Measurements from ENCODE around the gene TCERG1L. TPM values are rescaled to one million over a fixed set of nuclear protein-coding genes. Genes with fewer than 3 reads are reported as not detected.
"Not testable (repeated sequence)": the region's sequence is repeated elsewhere in the genome, so short reads cannot be mapped to it uniquely, and the experiment has no call there.

Gene TCERG1L
- total RNA-seq, 2 experiments from 2014 or later = 0.08 TPM; not detected in 1

DNA sequence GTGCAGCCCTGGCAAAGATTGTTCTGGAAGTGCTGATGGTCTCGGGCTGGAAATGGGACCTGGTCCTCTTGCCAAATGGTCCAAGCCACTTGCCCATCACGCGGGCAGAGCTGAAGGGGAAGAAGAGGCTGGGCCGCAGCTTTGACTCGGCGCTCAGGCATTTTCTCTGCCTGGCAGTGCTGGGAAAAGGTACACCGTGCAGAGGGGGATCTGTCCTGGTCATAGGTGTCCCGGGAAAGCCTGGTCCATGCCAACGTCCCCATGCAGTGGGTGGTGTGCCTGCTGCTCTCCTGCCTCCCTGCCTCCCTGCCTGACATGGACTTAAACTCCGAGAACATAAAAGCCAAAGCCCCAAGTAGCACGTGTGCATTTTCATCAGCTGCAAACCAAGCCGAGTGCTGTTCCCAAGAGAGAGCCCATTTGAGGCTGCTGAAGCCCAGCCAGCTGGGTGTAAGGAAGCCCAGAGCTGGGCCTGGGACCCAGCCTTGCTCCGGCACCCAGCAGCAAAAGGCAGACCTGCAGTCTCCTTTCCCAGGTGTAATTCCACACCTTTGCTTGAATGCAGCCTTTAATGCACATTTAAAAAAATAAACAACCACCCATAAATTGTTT, 72.7 kb downstream of the TCERG1L start:
- peaks cover 4% of the 10 kb centered on the region for H3K27me3 Mint-ChIP-seq
- no peak overlapping the region for H3K27ac Mint-ChIP-seq
- peaks cover 1% of the 10 kb centered on the region for H3K9me3 Mint-ChIP-seq
- H3K4me3 Mint-ChIP-seq = no peak overlapping the region
- no peak for DNase-seq
- H3K4me1 Mint-ChIP-seq = no peaks in the 10 kb centered on the region
- no peaks in the 10 kb centered on the region for H3K36me3 Mint-ChIP-seq

DNA sequence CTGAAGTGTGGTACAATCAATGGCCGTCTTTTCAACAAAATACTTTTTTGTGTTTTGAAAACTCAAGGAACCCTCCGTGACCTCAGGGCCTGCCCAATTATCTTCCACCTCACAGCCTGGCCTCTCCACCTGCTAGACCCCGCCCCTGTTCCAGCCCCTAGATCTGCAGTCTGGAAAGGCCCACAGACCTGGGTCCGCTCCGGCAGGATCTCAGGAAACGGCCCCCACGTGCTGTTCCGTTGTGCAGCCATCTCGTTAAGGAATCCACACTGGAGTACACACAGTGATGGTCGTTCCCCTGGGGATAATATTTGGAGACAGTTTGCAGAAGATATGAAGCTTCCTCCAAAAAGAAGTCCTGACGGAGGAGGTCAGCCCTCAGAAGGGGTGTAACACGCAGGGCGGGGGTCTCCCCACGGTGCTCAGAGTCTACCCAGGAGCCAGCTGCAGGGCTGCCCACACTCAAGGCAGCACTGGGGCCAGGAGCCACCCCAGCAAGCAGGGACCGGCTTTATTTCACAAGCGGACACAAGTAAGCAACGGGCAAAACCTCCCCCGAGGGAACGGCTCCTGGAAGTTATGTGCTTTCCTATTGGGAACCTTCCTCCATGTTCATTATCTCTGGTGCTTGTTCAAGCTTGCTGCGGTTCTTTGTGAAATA, 73.4 kb downstream of the TCERG1L start:
- no peak overlapping the region for H3K27ac Mint-ChIP-seq
- H3K36me3 Mint-ChIP-seq = no peaks in the 10 kb centered on the region
- no peak overlapping the region for H3K4me3 Mint-ChIP-seq
- peaks cover 4% of the 10 kb centered on the region for H3K27me3 Mint-ChIP-seq
- no peaks in the 10 kb centered on the region for H3K4me1 Mint-ChIP-seq
- peaks cover 2% of the 10 kb centered on the region for H3K9me3 Mint-ChIP-seq
- DNase-seq = no peak

- H3K36me3 Mint-ChIP-seq, H3K27me3 Mint-ChIP-seq, H3K9me3 Mint-ChIP-seq, DNase-seq, H3K4me1 Mint-ChIP-seq, H3K27ac Mint-ChIP-seq, H3K4me3 Mint-ChIP-seq: not testable (repeated sequence)
These were observed 76.9 kb downstream of the TCERG1L start for GRCh38 chr10:131234606-131235005.

DNA sequence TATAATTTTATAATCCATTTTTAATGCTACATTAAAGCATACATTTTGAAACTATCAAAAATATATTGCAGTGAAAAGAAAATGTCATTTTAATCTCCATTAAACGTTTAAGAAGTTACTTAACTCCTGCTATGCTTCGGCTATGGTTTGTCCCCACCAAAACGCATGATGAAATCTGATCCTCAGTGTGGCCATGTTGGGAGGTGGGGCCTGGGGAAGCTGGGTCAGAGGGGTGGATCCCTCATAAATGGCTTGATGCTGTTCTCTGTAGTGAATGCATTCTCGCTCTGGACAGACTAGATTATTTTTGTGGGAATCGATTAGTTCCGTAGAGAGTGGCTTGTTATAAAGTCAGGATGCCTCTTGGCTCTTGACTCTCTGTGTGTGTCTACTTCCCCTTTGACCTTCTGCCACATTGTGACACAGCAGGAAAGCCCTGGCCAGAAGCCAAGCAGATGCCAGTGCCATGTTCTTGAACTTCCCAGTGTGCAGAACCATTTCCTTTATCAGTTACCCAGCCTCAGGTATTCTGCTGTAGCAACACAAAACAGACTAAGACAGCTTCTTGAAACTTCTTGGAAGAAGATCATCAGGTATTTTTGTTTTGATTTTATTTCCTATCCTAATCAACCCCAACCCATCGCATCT, 77.8 kb downstream of the TCERG1L start:
- H3K4me3 Mint-ChIP-seq = no peak overlapping the region
- H3K4me1 Mint-ChIP-seq = no peaks in the 10 kb centered on the region
- no peak for DNase-seq
- H3K36me3 Mint-ChIP-seq = no peaks in the 10 kb centered on the region
- no peak overlapping the region for H3K27ac Mint-ChIP-seq
- H3K9me3 Mint-ChIP-seq = peaks cover 2% of the 10 kb centered on the region
- H3K27me3 Mint-ChIP-seq = peaks cover 2% of the 10 kb centered on the region

- Mint-ChIP-seq H3K4me3 (no peak overlapping the region), H3K9me3 (peaks cover 2% of the 10 kb centered on the region), H3K27ac (no peak overlapping the region), H3K36me3 (no peaks in the 10 kb centered on the region), H3K27me3 (no peaks in the 10 kb centered on the region), H3K4me1 (no peaks in the 10 kb centered on the region)
- no peak for DNase-seq
These were observed 79.5 kb downstream of the TCERG1L start for GRCh38 chr10:131231965-131232541.

DNA sequence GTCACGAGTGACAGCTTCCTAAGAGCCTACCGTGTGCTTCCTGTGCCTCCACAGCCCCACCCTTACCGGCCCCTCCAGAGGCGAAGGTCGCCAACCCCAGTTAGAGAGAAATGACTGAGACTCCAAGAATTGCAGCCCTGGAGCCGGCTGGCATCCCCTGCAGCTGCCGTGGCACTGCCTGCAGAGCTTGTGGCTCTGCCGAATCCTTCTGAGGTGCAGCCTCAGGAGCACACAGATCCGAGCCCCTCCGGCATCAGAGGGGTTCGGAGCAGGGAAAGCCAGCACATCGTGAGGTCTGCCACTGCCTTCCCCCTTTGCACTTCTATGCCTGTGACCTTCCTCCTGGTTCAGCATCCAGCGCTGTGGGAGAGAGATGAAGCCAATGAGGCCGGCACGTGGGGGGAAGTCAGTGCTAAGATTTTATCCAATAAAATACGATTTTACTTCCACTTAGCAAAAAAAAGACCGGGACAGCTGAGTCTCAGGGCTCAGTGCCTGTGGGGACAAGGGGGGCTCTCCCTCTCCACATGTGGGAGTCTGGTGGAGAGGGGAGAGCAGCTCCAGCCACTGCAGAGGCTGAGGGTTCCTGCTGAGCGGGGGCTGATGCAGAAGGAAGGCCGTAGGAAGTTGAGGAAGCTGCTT, 80.1 kb downstream of the TCERG1L start:
- Mint-ChIP-seq H3K4me1 (no peaks in the 10 kb centered on the region), H3K9me3 (peaks cover 2% of the 10 kb centered on the region), H3K4me3 (no peak overlapping the region), H3K36me3 (no peaks in the 10 kb centered on the region), H3K27me3 (no peaks in the 10 kb centered on the region), H3K27ac (no peak overlapping the region)
- no peak for DNase-seq

DNA sequence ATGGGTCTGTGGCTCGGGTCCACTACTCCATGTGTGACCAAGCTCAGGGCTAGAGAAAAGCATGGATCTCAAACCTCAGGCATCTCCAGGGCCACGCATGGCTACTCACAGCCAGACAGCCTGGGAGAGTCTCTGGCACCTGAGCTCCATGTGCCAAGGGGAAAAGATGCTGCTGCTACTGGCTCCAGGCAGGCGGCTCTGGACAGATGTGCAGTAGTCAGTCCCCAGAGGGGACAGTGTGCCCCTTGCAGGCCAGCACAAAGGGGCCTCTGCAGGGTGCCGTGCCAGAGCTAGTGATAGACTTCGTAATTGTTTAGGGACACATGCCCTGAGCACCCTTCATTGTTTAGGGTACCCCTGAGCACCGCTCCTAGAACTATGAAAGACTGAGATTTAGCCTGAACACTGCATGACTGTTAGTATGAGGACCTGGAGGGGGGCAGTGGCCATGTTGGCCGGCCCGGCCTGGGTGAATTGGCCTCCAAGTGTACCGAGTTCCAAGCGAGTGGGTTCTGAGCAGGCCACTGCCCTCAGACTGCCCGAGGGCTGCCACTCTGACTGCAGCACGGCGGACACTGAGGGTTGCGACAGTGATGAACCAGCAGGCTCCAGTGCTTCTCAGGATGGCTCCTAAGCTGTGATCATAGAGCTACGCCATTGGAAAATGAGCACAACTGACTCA, 80.7 kb downstream of the TCERG1L start:
- H3K9me3 Mint-ChIP-seq = peaks cover 2% of the 10 kb centered on the region

GRCh38 chr10:131230166-131230565, 81.4 kb downstream of the TCERG1L start:
- H3K4me1 Mint-ChIP-seq = no peaks in the 10 kb centered on the region
- H3K4me3 Mint-ChIP-seq = no peak overlapping the region
- H3K9me3 Mint-ChIP-seq = peaks cover 2% of the 10 kb centered on the region
- no peak for DNase-seq
- H3K27ac Mint-ChIP-seq = no peak overlapping the region
- no peaks in the 10 kb centered on the region for H3K36me3 Mint-ChIP-seq
- H3K27me3 Mint-ChIP-seq = no peaks in the 10 kb centered on the region

More for the DNA sequence above, 80.7 kb downstream of the TCERG1L start:
- H3K27me3 Mint-ChIP-seq = no peaks in the 10 kb centered on the region
- H3K4me1 Mint-ChIP-seq = no peaks in the 10 kb centered on the region
- no peaks in the 10 kb centered on the region for H3K36me3 Mint-ChIP-seq
- DNase-seq = no peak
- H3K4me3 Mint-ChIP-seq = no peak overlapping the region
- H3K27ac Mint-ChIP-seq = no peak overlapping the region

DNA sequence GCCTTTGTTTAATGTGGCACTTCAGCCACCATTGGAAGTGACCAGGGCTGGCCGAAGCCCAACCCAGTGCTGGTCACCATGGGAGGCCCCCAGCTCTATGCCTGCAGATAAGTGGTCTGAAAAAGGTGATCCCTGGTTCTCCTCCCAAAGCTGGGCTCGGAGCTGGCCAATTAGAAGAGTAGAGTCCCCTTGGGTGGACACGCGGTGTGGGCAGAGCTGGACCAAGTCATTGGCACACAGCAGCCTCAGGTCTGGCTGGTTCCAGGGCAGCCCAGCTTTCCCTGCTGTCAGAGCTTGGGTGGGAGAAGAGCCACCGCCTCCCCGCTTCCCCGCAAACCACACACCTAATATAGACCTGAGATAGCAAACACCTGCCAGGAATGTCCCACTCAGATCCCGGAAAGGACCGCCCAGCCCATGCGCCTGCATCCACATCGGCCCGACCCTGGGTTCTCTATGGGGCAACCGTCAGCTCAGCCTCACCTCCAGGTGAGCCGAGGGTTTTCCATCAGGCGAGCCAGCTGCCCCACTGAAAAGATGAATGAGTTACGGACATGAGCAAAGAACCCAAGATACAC, 84.3 kb downstream of the TCERG1L start:
- no peaks in the 10 kb centered on the region for H3K9me3 Mint-ChIP-seq
- peaks cover 3% of the 10 kb centered on the region for H3K27me3 Mint-ChIP-seq
- no peak overlapping the region for H3K27ac Mint-ChIP-seq
- H3K4me3 Mint-ChIP-seq = no peak overlapping the region
- no peaks in the 10 kb centered on the region for H3K4me1 Mint-ChIP-seq
- no peaks in the 10 kb centered on the region for H3K36me3 Mint-ChIP-seq
- no peak for DNase-seq

DNA sequence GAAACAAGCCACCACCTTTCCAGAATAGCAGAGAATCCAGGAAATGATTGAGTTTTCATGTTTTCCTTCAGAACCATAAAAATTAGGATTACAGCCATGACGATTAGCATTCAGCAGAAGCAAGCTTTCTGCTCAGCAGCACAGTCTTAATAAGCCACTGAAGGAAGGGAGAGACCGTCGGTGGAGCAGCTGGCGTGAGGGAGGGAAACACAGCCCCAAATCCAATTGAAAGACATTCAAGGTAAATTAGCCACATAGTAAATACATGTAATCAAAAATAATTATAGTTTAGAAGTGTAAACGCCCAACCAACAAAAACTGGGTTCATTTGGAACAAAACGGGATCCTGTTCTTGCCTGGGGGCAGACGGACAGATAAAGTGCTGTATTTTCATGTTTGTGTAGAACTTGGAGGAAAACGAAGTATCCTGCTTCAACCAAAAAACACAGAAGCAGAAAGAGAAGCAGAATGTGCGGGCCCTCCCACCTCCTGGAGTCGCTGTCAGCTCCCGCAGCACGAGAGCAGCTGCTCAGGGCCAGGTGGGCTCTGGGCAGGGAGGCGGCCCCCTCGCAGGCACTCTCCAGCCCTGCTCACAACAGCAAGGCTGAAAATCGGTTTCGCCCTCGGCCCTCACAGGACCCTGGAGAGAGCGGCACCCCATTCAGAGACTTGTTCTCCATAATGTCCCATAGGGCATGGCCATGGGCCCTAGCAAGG, 84.9 kb downstream of the TCERG1L start:
- H3K27ac Mint-ChIP-seq = no peak overlapping the region
- no peak for DNase-seq

DNA sequence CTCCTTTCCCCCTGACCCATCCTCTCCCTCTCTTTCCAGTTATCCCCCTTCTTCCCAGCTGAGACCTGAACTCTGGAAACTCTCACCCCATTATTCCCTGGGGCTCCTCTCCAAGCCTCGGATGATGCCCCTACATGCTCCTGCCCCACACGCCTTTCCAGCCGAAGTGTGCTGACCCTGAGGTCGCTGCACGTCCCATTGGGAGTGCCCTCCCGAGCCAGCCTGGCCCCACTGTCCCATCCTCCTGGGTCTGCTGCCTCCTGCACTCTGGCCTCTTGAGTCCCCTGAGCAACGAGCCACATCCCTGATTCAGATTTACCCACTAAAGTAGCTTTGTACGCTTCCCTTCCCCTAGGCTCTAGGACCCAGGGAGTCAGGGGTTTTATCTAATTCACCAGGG, 87.4 kb downstream of the TCERG1L start:
- H3K36me3 Mint-ChIP-seq = no peaks in the 10 kb centered on the region
- H3K9me3 Mint-ChIP-seq = no peaks in the 10 kb centered on the region
- no peaks in the 10 kb centered on the region for H3K4me1 Mint-ChIP-seq
- H3K27me3 Mint-ChIP-seq = peaks cover 3% of the 10 kb centered on the region
- H3K27ac Mint-ChIP-seq = no peak overlapping the region
- DNase-seq = no peak
- H3K4me3 Mint-ChIP-seq = no peak overlapping the region

More for the DNA sequence above, 84.9 kb downstream of the TCERG1L start:
- Mint-ChIP-seq H3K36me3 (no peaks in the 10 kb centered on the region), H3K4me3 (no peak overlapping the region), H3K4me1 (no peaks in the 10 kb centered on the region), H3K27me3 (peaks cover 3% of the 10 kb centered on the region), H3K9me3 (no peaks in the 10 kb centered on the region)

- no peak for DNase-seq
- no peak overlapping the region for H3K27ac Mint-ChIP-seq
- no peaks in the 10 kb centered on the region for H3K4me1 Mint-ChIP-seq
- H3K27me3 Mint-ChIP-seq = peaks cover 3% of the 10 kb centered on the region
- H3K4me3 Mint-ChIP-seq = no peak overlapping the region
- H3K9me3 Mint-ChIP-seq = no peaks in the 10 kb centered on the region
- H3K36me3 Mint-ChIP-seq = no peaks in the 10 kb centered on the region
These were observed 88.1 kb downstream of the TCERG1L start for GRCh38 chr10:131223422-131223821.

DNA sequence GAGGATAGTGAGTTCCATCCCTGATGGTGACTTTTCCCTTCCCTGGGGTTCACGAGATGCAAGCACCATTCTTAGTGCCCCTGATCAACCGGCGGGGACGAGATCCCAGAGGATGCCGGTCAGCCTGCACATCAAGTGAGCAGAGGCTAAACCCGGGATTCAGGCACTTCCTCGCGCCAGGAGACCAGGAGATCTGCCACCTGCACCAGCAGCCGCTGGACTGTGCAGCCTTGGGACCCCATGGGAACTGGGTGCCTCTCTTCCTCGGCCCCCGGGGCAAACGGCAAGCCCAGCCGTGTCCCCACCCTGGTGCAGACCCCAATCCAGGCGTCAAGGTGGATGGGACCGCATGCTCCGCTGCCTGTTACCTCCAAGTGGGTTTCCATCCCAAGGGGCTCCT, 88.5 kb downstream of the TCERG1L start:
- no peaks in the 10 kb centered on the region for H3K36me3 Mint-ChIP-seq
- H3K27ac Mint-ChIP-seq = no peak overlapping the region
- H3K9me3 Mint-ChIP-seq = no peaks in the 10 kb centered on the region
- H3K4me3 Mint-ChIP-seq = no peak overlapping the region
- no peaks in the 10 kb centered on the region for H3K4me1 Mint-ChIP-seq
- DNase-seq = no peak
- H3K27me3 Mint-ChIP-seq = peaks cover 3% of the 10 kb centered on the region

Measured in activated naive CD8-positive, alpha-beta T cell treated with anti-CD3 and anti-CD28 coated beads for 36 hours (primary cell).